ENCODE results near the gene PPP1R12C.

The PPP1R12C gene

GRCh38 chr19:55145232-55145631, 27.8 kb upstream of the PPP1R12C start:
- no peak for TF ChIP-seq CTCF (IDR thresholded peaks at IDR 0.05; ENCODE audit: low read depth, low read length)
- no peak for DNase-seq (ENCODE audit: low read depth in 2 of 2)
- no peak overlapping the region for H3K4me3 ChIP-seq (replicated peaks in 1 of 2; ENCODE audit: low read depth in 2 of 2, low read length in 2 of 2)

GRCh38 chr19:55141696-55142095, 24.3 kb upstream of the PPP1R12C start:
- no peak for DNase-seq (ENCODE audit: low read depth in 2 of 2)
- TF ChIP-seq CTCF (IDR thresholded peaks at IDR 0.05; ENCODE audit: low read depth, low read length): no peak
- H3K4me3 ChIP-seq (replicated peaks in 1 of 2; ENCODE audit: low read depth in 2 of 2, low read length in 2 of 2): no peak overlapping the region

- no peak overlapping the region for H3K4me3 ChIP-seq (replicated peaks in 1 of 2; ENCODE audit: low read depth in 2 of 2, low read length in 2 of 2)
- no peak for TF ChIP-seq CTCF (IDR thresholded peaks at IDR 0.05; ENCODE audit: low read depth, low read length)
- DNase-seq (ENCODE audit: low read depth in 2 of 2): no peak
Measured at GRCh38 chr19:55137915-55138314, 20.5 kb upstream of the PPP1R12C start.

- no peak for DNase-seq (ENCODE audit: low read depth in 2 of 2)
- no peak overlapping the region for H3K4me3 ChIP-seq (replicated peaks in 1 of 2; ENCODE audit: low read depth in 2 of 2, low read length in 2 of 2)
- TF ChIP-seq CTCF (IDR thresholded peaks at IDR 0.05; ENCODE audit: low read depth, low read length): no peak
Measured at GRCh38 chr19:55136399-55137102, 19.1 kb upstream of the PPP1R12C start.

GRCh38 chr19:55134736-55135135, 17.3 kb upstream of the PPP1R12C start:
- no peak for TF ChIP-seq CTCF (IDR thresholded peaks at IDR 0.05; ENCODE audit: low read depth, low read length)
- DNase-seq (ENCODE audit: low read depth in 2 of 2): no peak
- no peak overlapping the region for H3K4me3 ChIP-seq (replicated peaks in 1 of 2; ENCODE audit: low read depth in 2 of 2, low read length in 2 of 2)

- no peak for TF ChIP-seq CTCF (IDR thresholded peaks at IDR 0.05; ENCODE audit: low read depth, low read length)
- H3K4me3 ChIP-seq (replicated peaks in 1 of 2; ENCODE audit: low read depth in 2 of 2, low read length in 2 of 2): no peak overlapping the region
- DNase-seq (ENCODE audit: low read depth in 2 of 2): no peak
Measured at GRCh38 chr19:55133639-55134444, 16.4 kb upstream of the PPP1R12C start.
